OCI-LY7 (cell line): ENCODE measurements around the gene CIDEA.

Experiments used
- CTCF ChIP-seq: fragments of 200-600 bp; sonication (generic); conservative IDR thresholded peaks from 2 replicates; pipeline ENCODE4 v1.5.1; 2014; ENCODE audit warnings: mild to moderate bottlenecking, antibody characterized with exemption, low read length, moderate library complexity, mixed read lengths
- EZH2phosphoT487 ChIP-seq: fragments of 200-600 bp; sonication (generic); IDR thresholded peaks from 2 replicates; pipeline ENCODE4 v1.6.1; 2018; ENCODE audit warnings: low read depth, borderline replicate concordance, mild to moderate bottlenecking, mixed run types, antibody characterized with exemption, low read length, moderate library complexity, mixed read lengths

- TF ChIP-seq EZH2phosphoT487 (no peak), CTCF (no peak)
Measured at GRCh38 chr18:12276736-12277554, 22.8 kb downstream of the CIDEA start.
